AG10803 (cell line): Measurements from ENCODE around the gene DAZL.

Experiments used
- DNase-seq: peaks from one replicate; pipeline ENCODE4 v3.0.0; 2010; ENCODE audit warnings: low read depth
- H3K4me3 ChIP-seq: 2 replicates; pipeline ENCODE4 v1.5.1; 2011; ENCODE audit warnings: mild to moderate bottlenecking, low read length, control low read depth
- CTCF ChIP-seq: conservative IDR thresholded peaks from 2 replicates; pipeline ENCODE4 v1.5.1; 2011; ENCODE audit warnings: mild to moderate bottlenecking, low read length, control low read depth, inconsistent platforms

DAZL gene

DNA sequence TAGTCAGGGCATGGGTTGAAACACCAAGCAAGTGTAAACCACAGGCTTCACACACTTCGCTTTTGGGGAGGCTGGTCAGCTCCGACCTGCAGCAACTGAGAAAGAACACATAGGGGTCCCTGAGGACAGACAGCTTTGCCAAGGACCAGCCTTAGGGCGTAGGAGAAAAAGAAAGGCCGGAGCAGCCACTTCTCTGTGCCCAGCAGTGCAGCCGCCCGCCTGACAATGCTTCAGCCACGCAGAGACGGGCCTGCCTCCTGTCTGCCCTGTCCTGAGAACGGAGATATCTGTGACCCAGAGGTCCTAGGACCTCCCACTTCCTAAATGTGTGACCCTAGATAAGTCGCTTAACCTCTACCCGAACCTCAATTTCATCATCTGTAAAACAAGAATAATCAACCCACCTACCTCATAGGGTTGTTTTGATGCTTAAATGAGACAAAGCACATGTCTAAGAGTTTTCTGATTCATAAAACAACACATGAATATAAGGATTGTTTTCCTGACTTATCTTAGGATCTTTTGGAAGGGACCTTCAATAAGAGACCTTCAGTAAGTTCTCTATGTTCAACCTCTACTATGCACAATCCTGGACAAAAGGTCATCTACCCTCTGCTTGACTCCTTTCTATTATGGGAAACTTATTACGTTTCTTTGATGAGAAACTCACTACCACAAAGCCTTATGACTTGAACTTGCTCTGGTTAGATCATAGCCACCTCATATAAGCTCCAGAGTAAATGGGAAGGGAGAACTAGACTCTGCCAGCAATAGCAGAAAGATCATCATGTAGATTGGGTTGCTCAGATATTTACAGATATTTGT lies 58.8 kb downstream of the DAZL start:
- H3K4me3 ChIP-seq, result no peak overlapping the region
- no peak for TF ChIP-seq CTCF
- no peak for DNase-seq

DNA sequence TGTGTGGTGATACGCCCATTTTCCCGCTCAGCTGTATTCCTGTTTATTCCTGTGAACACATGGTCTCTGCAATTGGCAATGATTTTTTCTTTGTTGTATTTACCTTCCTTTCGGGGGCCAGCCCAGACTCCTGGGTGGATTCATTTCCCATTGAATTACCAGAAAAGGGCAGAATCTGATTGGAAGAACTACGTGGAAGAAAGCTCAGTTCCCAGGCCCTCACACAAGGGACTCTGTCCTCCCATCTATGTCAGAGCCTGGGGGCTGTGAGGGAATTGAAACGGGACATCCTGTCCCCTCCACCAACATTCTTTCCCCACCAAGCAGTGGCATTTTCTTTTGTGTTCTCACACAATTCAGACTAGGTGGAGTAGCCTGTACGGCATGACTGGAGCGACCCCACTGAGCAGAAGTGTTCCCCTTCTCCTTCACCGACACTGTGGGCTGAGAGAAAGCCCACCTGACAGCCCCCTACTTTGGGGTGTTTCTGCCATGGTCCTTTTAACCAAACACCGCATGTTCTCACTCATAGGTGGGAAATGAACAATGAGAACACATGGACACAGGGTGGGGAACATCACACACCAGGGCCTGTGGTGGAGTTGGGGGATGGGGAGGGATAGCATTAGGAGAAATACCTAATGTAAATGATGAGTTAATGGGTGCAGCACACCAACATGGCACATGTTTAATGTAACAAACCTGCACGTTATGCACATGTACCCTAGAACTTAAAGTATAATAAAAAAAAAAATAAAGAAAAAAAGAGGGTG lies 59.6 kb downstream of the DAZL start:
- no peak for TF ChIP-seq CTCF

GRCh38 chr3:16543242-16543864 lies 61.9 kb downstream of the DAZL start:
- TF ChIP-seq CTCF, result no peak
- H3K4me3 ChIP-seq, result no peak overlapping the region
- no peak for DNase-seq

More for the DNA sequence above, 59.6 kb downstream of the DAZL start:
- no peak overlapping the region for H3K4me3 ChIP-seq
- DNase-seq, result no peak

DNA sequence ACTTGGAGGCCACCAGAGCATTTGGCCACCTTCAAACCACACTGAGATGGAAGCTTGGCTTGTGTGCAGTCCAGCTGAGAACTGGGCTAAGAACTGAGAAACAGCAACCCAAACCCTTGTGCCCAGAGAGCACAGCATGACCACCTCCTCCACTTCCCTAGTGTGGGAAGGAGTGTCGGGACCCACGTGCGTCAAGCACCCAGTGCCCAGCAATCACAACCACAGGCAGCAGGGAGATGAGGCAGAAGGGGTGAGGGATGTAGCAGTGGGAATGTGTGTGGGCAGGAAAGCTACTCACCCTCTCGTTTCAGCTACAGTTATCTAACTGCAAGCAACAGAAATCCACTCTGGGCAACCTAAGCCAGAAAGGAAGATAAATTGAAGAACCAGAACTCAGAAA lies 66.7 kb downstream of the DAZL start:
- no peak overlapping the region for H3K4me3 ChIP-seq
- no peak for DNase-seq
- no peak for TF ChIP-seq CTCF

DNA sequence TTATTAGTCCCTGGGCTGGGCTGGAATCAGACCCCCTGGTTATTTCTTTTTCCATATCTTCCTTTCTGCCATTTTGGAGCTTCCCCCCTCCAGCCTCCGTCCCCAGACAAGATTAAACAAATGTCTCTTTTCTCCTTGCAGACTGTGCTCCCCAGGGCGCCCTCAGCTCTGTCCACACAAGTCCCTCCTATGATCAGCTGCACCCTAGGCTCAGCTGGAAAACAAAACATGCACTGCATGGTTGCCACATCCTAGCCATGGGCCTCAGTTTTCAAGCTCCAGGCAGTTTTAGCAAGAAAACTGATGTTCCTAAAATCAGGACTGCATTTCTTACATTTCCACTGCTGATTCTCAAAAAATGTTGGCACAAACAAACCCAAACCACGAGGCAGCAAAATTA lies 68.2 kb downstream of the DAZL start:
- H3K4me3 ChIP-seq, result no peak overlapping the region
- no peak for DNase-seq
- no peak for TF ChIP-seq CTCF
